HepG2 (cell line): ENCODE data around the gene RASGRF1.

Source experiments
- KAT2B ChIP-seq: fragments of 150-350 bp; IDR thresholded peaks from 2 replicates; pipeline ENCODE4 v1.6.1; 2014; ENCODE audit warnings: low read depth, low read length, borderline replicate concordance
- KLF11 ChIP-seq: IDR thresholded peaks from 2 replicates; pipeline ENCODE4 v1.6.1; 2016; ENCODE audit warnings: missing compliant biosample characterization
- MYNN ChIP-seq: sonication (generic); formaldehyde crosslinking; IDR thresholded peaks from 2 replicates; pipeline ENCODE4 v1.4.0; 2020; ENCODE audit warnings: mild to moderate bottlenecking, low read depth, missing genetic modification reagents
- SAFB2 ChIP-seq: sonication (generic); formaldehyde crosslinking; IDR thresholded peaks from 2 replicates; pipeline ENCODE4 v1.5.1; 2020; ENCODE audit warnings: missing genetic modification reagents, low read depth, mild to moderate bottlenecking, borderline replicate concordance
- SMAD1 ChIP-seq: sonication (generic); formaldehyde crosslinking; IDR thresholded peaks from 2 replicates; pipeline ENCODE4 v1.4.0; 2020; ENCODE audit warnings: missing genetic modification reagents, low read depth, mild to moderate bottlenecking, borderline replicate concordance
- TF ChIP-seq, protein P1 (sequence below): sonication (generic); formaldehyde crosslinking; IDR thresholded peaks from 2 replicates; pipeline ENCODE4 v1.4.0; 2020; ENCODE audit warnings: missing genetic modification reagents

DNA sequence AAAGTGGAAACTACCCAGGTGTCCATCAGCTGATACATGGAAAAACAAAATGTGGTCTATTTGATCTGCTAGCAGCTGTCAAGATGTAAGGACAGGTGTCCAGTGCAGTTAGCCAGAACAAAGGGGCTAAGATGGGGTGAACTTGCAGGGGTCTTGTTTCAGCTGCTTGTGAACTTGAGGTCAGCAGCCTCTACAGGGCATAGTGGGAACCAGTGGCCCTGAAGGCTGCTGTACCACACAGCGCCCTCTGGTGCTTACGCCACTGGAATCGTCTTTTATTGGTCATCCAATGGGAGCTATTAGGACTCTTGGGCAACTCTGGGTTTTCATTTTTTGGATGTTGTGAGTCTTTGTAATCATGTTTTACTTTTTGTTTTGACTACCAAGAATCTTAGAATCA, 83.5 kb downstream of the RASGRF1 start:
- TF ChIP-seq KAT2B: no peak
- no peak for TF ChIP-seq MYNN (CRISPR knock-in tag)
- TF ChIP-seq, protein P1, sequence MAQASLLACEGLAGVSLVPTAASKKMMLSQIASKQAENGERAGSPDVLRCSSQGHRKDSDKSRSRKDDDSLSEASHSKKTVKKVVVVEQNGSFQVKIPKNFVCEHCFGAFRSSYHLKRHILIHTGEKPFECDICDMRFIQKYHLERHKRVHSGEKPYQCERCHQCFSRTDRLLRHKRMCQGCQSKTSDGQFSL (CRISPR knock-in tag): no peak
- TF ChIP-seq KLF11 (CRISPR knock-in tag): no peak
- no peak for TF ChIP-seq SAFB2 (CRISPR knock-in tag)
- TF ChIP-seq SMAD1 (CRISPR knock-in tag): no peak
